ENCODE results near the gene NXNL2. TPM values are rescaled to one million over a fixed set of nuclear protein-coding genes. Genes with fewer than 3 reads are reported as not detected.

Gene NXNL2
- total and polyA plus RNA-seq, 5 experiments from 2014 or later: not detected

GRCh38 chr9:88514247-88514646 is 20.7 kb upstream of the NXNL2 start:
- H3K9me3 Mint-ChIP-seq: peaks cover 0 to 18% (median 5%) of the 10 kb centered on the region in 9 donors
- ATAC-seq: no peak

GRCh38 chr9:88521308-88521707 is 13.7 kb upstream of the NXNL2 start:
- Mint-ChIP-seq H3K27ac (no peak overlapping the region), H3K9me3 (peaks cover 0 to 7% (median 0%) of the 10 kb centered on the region in 9 donors), H3K36me3 (no peaks in the 10 kb centered on the region), H3K4me1 (no peaks in the 10 kb centered on the region), H3K27me3 (peaks cover 1 to 20% (median 8%) of the 10 kb centered on the region in 5 donors), H3K4me3 (no peak overlapping the region)
- ATAC-seq: no peak
- POLR2A ChIA-PET: no interaction called here
- no peak for DNase-seq

More at GRCh38 chr9:88514247-88514646, 20.7 kb upstream of the NXNL2 start:
- no peak for DNase-seq
- Mint-ChIP-seq H3K36me3 (no peaks in the 10 kb centered on the region), H3K27me3 (peaks cover 1 to 8% (median 4%) of the 10 kb centered on the region in 5 donors), H3K4me3 (no peak overlapping the region), H3K4me1 (no peaks in the 10 kb centered on the region), H3K27ac (no peak overlapping the region)
- POLR2A ChIA-PET: no interaction called here

GRCh38 chr9:88522360-88522759 is 12.6 kb upstream of the NXNL2 start:
- POLR2A ChIA-PET: no interaction called here
- Mint-ChIP-seq H3K4me3 (no peak overlapping the region), H3K36me3 (no peaks in the 10 kb centered on the region), H3K9me3 (peaks cover 0 to 4% (median 0%) of the 10 kb centered on the region in 9 donors), H3K4me1 (no peaks in the 10 kb centered on the region), H3K27ac (no peak overlapping the region), H3K27me3 (peaks cover 1 to 25% (median 8%) of the 10 kb centered on the region in 5 donors)
- ATAC-seq: no peak
- DNase-seq: no peak

- H3K36me3 Mint-ChIP-seq: no peaks in the 10 kb centered on the region
- no peak overlapping the region for H3K27ac Mint-ChIP-seq
- no peaks in the 10 kb centered on the region for H3K9me3 Mint-ChIP-seq
- H3K4me1 Mint-ChIP-seq: no peaks in the 10 kb centered on the region
- POLR2A ChIA-PET: no interaction called here
- no peak for DNase-seq
- no peak for ATAC-seq
- no peak overlapping the region for H3K4me3 Mint-ChIP-seq
- H3K27me3 Mint-ChIP-seq: peaks cover 0 to 25% (median 8%) of the 10 kb centered on the region in 5 donors
Observed at GRCh38 chr9:88523056-88523455, 11.9 kb upstream of the NXNL2 start.

GRCh38 chr9:88524911-88525310 is 10.1 kb upstream of the NXNL2 start:
- POLR2A ChIA-PET: no interaction called here
- DNase-seq: no peak
- H3K9me3 Mint-ChIP-seq: no peaks in the 10 kb centered on the region

GRCh38 chr9:88527618-88528017 is 7.4 kb upstream of the NXNL2 start:
- Mint-ChIP-seq H3K4me3 (no peak overlapping the region), H3K36me3 (no peaks in the 10 kb centered on the region), H3K9me3 (no peaks in the 10 kb centered on the region), H3K27me3 (peaks cover 0 to 12% (median 9%) of the 10 kb centered on the region in 5 donors), H3K4me1 (peaks cover 2 to 6% (median 4%) of the 10 kb centered on the region in 4 donors), H3K27ac (peak overlapping the region in 1 of 10 donors; percentile 70)
- POLR2A ChIA-PET: no interaction called here
- ATAC-seq (no peak), DNase-seq (no peak)

More at GRCh38 chr9:88524911-88525310, 10.1 kb upstream of the NXNL2 start:
- H3K27ac Mint-ChIP-seq: no peak overlapping the region
- H3K36me3 Mint-ChIP-seq: no peaks in the 10 kb centered on the region
- H3K4me3 Mint-ChIP-seq: no peak overlapping the region
- no peaks in the 10 kb centered on the region for H3K4me1 Mint-ChIP-seq
- no peak for ATAC-seq
- peaks cover 0 to 13% (median 7%) of the 10 kb centered on the region in 5 donors for H3K27me3 Mint-ChIP-seq

GRCh38 chr9:88528080-88528790 is 6.7 kb upstream of the NXNL2 start:
- Mint-ChIP-seq H3K9me3 (no peaks in the 10 kb centered on the region), H3K27ac (no peak overlapping the region), H3K36me3 (no peaks in the 10 kb centered on the region), H3K27me3 (peaks cover 0 to 16% (median 10%) of the 10 kb centered on the region in 5 donors), H3K4me3 (no peak overlapping the region), H3K4me1 (peaks cover 3 to 12% (median 10%) of the 10 kb centered on the region in 4 donors)
- DNase-seq (no peak), ATAC-seq (no peak)
- POLR2A ChIA-PET: no interaction called here

GRCh38 chr9:88529496-88529895 is 5.5 kb upstream of the NXNL2 start:
- peaks cover 0 to 17% (median 10%) of the 10 kb centered on the region in 5 donors for H3K27me3 Mint-ChIP-seq
- H3K36me3 Mint-ChIP-seq: no peaks in the 10 kb centered on the region
- peak overlapping the region in 1 of 10 donors; percentile 10 for H3K27ac Mint-ChIP-seq
- POLR2A ChIA-PET: no interaction called here
- H3K4me3 Mint-ChIP-seq: no peak overlapping the region
- H3K4me1 Mint-ChIP-seq: peaks cover 6 to 21% (median 17%) of the 10 kb centered on the region in 4 donors
- DNase-seq (no peak), ATAC-seq (no peak)
- no peaks in the 10 kb centered on the region for H3K9me3 Mint-ChIP-seq

- Mint-ChIP-seq H3K27me3 (peaks cover 0 to 17% (median 10%) of the 10 kb centered on the region in 5 donors), H3K4me1 (peaks cover 6 to 21% (median 17%) of the 10 kb centered on the region in 4 donors), H3K36me3 (no peaks in the 10 kb centered on the region), H3K9me3 (no peaks in the 10 kb centered on the region), H3K4me3 (no peak overlapping the region), H3K27ac (no peak overlapping the region)
- ATAC-seq: no peak
- POLR2A ChIA-PET: no interaction called here
- no peak for DNase-seq
Observed at GRCh38 chr9:88530051-88530450, 4.9 kb upstream of the NXNL2 start.

GRCh38 chr9:88531920-88532698 is 2.9 kb upstream of the NXNL2 start:
- ATAC-seq (no peak), DNase-seq (no peak)
- Mint-ChIP-seq H3K4me1 (peaks cover 9 to 30% (median 24%) of the 10 kb centered on the region in 4 donors), H3K9me3 (no peaks in the 10 kb centered on the region), H3K36me3 (no peaks in the 10 kb centered on the region), H3K4me3 (peak overlapping the region in 2 of 10 donors; percentile 10 to 43), H3K27ac (peak overlapping the region in 1 of 10 donors; percentile 23), H3K27me3 (peaks cover 0 to 23% (median 8%) of the 10 kb centered on the region in 5 donors)
- POLR2A ChIA-PET: no interaction called here

- peak; percentile 6 to 11 for ATAC-seq
- Mint-ChIP-seq H3K4me3 (peak overlapping the region; percentile 46 to 81 (median 75)), H3K27me3 (peaks cover 5 to 37% (median 24%) of the 10 kb centered on the region in 5 donors)
Observed at GRCh38 chr9:88533951-88534455, 975 bp upstream of the NXNL2 start.

GRCh38 chr9:88535226-88536022 is 446 bp downstream of the NXNL2 start:
- ATAC-seq: peak; percentile 35 to 50
- no peak overlapping the region for H3K27ac Mint-ChIP-seq
- POLR2A ChIA-PET: no interaction called here
- peaks cover 0 to 2% (median 0%) of the 10 kb centered on the region in 3 donors for H3K36me3 Mint-ChIP-seq
- DNase-seq: no peak
- no peaks in the 10 kb centered on the region for H3K9me3 Mint-ChIP-seq
- peaks cover 11 to 34% (median 26%) of the 10 kb centered on the region in 4 donors for H3K4me1 Mint-ChIP-seq
- peaks cover 9 to 46% (median 26%) of the 10 kb centered on the region in 5 donors for H3K27me3 Mint-ChIP-seq
- H3K4me3 Mint-ChIP-seq: peak overlapping the region; percentile 32 to 80 (median 53)

More at GRCh38 chr9:88533951-88534455, 975 bp upstream of the NXNL2 start:
- peak in 1 of 10 donors; percentile 7 for DNase-seq
- H3K27ac Mint-ChIP-seq: peak overlapping the region in 2 of 10 donors; percentile 56 to 75
- H3K4me1 Mint-ChIP-seq: peaks cover 11 to 32% (median 26%) of the 10 kb centered on the region in 4 donors
- no peaks in the 10 kb centered on the region for H3K36me3 Mint-ChIP-seq
- POLR2A ChIA-PET: no interaction called here
- no peaks in the 10 kb centered on the region for H3K9me3 Mint-ChIP-seq
